Iris pigment epithelial cell (primary cell): ENCODE data around the gene KIF9.
"Not testable (repeated sequence)": the region's sequence is repeated elsewhere in the genome, so short reads cannot be mapped to it uniquely, and the experiment has no call there.

ENCODE experiments used
- DNase-seq: peaks from one replicate; pipeline ENCODE4 v3.0.0-alpha.2; 2011; ENCODE audit warnings: low read depth

Gene KIF9, protein sequence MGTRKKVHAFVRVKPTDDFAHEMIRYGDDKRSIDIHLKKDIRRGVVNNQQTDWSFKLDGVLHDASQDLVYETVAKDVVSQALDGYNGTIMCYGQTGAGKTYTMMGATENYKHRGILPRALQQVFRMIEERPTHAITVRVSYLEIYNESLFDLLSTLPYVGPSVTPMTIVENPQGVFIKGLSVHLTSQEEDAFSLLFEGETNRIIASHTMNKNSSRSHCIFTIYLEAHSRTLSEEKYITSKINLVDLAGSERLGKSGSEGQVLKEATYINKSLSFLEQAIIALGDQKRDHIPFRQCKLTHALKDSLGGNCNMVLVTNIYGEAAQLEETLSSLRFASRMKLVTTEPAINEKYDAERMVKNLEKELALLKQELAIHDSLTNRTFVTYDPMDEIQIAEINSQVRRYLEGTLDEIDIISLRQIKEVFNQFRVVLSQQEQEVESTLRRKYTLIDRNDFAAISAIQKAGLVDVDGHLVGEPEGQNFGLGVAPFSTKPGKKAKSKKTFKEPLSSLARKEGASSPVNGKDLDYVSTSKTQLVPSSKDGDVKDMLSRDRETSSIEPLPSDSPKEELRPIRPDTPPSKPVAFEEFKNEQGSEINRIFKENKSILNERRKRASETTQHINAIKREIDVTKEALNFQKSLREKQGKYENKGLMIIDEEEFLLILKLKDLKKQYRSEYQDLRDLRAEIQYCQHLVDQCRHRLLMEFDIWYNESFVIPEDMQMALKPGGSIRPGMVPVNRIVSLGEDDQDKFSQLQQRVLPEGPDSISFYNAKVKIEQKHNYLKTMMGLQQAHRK

DNA sequence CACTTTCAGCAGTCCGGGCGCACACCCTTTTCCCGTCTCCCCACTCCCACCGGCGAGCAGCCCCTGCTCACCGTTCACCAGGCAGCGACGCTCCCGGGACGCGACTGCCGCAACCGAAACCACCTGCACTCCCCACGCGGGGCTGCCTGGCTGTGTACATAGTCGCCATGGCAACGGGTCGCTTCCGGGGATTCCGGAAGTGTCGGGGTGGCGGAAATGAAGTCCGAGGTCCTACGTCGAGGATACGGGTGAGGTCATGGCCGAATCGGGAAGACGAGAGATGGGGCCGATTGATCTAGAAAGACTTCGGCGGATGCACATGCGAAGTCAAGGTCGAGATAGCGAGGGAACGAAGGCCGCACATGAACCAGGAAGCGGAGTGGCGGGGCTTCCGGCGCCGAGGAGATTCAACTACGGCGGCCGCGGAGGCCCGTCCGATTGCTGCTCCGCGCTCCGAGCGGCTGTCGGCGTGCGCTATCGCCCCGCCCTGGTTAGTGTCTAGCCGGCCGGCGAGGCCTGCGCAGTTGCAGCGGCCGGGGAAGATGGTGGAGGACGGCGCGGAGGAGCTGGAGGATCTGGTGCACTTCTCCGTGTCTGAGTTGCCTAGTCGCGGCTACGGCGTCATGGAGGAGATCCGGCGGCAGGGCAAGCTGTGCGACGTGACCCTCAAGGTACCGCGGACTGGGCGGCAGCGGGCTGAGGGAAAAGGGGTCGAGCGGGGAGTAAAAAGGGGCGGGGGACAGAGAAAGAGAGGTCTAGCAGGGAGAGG lies at the start of gene KIF9, which contains the start of gene KLHL18:
KIF9 (minus strand) TSS at position 376 of the 769 bp plus-strand sequence. CDS start 5,425 bp downstream, outside the sequence.
KLHL18 (plus strand) TSS at position 521 of the 769 bp plus-strand sequence; CDS start at position 543, 22 bp downstream.
- peak; percentile 93 for DNase-seq

DNA sequence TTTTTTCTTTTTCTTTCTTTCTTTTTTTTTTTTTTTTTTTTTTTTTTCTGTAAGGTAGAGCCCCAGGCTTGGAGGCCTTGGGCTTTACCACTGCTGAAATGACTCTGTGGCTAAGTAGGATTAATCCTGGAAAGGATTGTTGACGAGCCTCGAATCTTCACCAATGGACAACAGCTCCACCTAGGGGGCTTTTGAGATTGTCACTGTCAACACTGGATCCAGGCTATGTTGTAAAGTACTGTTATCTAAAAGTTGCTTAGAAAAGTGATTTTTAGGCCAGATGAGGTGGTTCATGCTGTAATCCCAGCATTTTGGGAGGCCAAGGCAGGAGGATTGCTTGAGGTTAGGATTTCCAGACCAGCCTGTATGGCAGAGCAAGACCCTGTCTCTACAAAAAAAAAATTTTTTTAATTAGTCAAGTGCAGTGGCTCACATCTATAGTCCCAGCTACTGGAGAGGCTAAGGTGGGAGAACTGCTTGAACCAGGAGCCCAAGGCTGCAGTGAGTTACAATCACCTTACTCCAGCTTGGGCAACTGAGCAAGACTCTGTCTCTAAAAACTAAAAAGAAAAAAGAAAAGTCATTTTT lies 41.8 kb upstream of the KIF9 start:
- DNase-seq, result peak; percentile 85

DNA sequence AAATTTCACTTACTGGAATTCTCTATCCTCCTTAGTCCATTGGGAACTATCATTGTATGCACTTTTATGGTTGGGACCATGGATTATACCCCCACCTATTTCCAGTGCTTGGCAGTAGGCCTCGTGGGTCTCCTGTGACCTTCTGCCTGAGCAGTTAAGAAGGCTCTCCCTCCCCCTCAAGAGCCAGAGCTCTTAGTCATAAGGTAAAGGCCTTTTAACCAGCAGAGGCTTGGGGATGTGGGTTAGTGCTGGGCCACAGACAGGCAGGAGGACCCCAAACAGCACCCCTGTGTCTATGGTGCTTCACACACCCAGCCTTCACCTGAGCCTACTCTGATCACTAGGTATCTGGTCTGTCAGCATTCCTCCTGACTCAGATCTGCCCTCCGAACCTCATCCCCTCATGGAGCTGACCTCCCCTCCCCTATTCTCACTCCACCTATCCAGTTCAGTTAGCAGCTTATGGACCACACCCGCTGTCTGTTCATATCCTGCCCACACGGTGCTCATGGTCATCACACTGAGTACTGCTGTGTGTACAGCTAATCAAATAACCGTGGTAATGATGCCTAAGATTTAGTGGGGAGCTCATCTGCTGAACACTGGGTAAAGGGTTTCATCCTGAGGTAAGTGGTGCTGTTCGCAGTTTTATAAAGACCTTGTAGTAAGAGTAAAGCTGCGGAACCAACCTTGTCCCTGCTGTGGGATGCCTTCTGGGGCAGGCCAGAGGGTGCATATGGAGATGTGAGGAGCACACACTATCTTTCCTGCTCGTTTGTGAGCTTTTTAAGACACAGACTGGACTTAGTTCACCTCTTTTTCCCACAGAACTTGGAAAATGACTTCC lies 41.1 kb upstream of the KIF9 start:
- peak; percentile 67 for DNase-seq

DNA sequence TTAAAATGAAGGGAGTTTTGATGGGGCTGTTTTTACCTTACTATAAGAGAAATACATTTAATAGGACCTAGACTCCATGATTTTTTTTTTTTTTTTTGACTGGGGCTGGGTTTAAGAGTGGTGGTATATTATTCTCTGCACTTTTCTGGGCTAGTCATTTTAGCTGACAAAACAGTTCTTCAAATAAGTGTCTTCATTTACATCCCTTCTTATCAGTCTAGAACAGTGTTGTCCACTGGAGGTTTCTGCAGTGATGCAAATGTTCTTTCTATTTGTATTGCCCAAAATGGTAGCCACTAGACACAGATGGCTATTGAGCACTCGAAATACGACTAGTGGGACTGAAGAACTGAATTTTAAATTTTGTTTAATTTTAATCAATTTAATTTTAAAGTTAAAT lies 37.4 kb upstream of the KIF9 start:
- no peak for DNase-seq

DNA sequence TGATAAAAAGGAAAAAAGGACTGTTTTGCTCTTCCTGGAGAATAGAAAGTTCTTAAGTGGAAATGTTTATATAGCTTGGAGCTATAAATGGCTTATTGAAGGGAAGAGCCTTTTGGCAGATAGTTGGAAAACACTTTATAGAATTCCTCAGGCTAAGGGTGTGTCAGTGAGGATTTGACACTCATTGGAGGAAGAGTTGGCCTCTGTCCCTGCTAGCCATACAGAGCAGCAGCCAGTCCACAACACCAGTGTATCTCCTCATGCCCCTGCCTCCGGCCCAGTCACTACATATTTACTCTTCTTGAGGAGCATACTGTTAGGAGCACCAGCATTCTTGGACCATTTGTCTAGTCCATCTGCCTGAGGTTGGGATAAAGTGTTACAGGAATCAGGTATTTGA lies 36.3 kb upstream of the KIF9 start:
- DNase-seq, result no peak

DNA sequence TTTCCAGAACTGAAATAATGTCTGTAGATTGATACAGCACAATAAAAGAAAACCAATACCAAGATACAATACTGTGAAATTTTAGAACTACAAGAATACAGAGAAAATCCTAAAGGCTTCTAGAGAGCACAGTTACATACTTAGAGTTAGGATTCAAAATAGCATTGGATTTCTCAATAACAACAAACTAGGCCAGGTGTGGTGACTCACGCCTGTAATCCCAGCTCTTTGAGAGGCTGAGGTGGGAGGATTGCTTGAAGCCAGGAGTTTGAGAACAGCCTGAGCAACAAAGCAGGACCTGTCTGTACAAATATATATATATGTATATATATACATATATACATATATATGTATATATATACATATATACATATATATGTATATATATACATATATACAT lies 33.6 kb upstream of the KIF9 start:
- DNase-seq, result peak; percentile 61

DNA sequence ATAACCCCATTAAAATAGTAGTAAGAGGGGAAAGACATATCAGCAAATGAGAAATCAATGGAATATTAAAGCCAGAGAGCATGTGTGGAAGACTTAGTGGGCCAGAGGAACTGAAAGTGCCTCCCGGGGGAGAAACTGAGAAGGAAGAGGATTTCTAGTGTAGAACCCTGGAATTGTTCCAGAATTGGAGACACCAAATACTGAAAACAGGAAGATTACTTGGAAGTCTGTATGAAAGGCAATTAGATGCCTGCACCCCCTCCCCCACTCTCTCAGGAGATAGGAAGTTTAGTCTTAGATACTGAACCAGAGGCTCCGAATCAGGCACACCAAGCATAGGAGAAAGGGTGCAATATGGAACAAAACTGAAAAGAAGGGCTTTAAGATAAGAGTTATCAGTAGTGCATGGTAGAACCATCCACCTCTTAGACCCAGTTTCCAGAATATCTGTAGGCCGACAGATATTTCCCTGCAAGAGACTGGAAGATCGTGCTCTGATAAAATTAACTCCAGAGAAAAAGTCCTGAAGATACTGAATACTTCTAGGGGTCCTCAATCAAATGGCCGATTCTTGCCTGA lies 32.6 kb upstream of the KIF9 start:
- peak; percentile 21 for DNase-seq

DNA sequence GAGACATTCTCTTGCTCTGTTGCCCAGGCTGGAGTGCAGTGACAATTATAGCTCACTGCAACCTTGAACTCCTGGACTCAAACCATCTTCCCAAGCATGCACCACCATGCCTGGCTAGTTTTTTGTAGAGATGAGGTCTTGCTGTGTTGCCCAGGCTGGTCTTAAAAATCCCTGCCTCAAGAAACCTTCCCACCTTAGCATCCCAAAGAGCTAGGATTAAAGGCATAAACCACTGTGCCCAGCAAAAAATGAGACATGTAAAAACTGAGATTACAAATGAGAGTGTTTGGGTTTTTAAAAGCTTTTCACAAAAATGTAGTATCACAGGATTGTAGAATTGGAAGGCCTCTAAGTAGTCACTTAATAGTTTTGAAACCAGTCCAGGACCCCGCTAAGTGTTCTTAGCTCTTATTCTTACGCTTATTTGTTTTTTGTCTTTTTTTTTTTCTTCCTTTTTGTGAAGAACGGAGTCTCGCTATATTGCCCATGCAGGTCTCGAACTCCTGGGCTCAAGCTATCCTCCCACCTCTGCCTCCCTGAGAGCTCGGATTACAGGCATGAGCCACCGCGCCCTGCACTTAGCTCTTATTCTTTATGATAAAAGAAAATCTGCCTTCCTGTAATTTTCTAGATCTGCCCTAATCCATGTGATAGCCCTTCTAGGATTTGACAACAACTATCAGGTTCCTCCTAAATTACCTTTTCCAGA lies 31.6 kb upstream of the KIF9 start:
- no peak for DNase-seq

DNA sequence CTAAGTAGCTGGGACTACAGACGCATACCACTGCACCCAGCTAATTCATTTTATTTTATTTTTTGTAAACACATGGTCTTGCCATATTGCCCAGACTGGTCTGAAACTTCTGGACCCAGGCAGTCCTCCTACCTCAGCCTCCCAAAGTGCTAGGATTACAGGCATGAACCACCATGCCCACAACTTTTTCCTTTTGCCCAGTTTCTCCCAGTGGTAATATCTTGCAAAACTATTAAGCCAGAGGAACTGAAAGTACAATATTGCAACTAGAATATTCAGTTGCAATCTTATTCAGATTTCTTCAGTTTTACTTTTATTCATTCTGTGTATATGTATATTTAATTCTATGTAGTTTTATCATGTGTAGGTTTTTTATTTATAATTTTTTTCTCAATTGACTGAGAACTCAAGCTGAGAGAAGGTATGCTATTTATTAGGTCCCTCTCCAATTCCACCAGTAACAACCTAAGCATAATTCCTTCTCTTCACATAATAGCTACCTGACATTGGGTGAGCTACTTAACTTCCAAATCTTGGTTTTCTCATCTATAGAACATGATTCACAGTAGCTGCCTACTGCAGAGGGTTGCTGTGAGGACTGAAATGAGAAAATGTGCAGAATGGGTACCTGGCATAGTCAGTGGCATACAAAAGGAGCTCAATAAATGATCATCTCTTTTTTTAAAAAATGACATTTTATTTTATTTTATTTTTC lies 30.9 kb upstream of the KIF9 start:
- no peak for DNase-seq

DNA sequence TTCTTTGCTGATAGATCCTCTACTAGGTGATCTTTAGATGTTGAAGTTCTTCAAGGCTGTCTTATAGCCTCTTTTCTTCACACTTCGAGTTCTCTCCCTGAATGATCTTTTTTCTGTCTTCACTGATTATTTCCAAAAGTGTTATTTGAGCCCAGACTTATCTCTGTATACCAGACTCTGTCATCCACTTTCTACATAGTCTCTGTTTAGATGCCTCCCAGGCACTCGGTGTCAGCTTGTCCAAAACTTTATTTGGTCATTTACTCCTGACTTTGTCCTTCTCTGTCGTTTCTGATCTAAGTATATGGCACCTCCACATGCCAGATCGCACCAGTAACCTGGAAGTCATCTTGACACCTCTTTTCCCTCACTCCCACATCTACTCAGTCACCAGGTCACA lies 27.8 kb upstream of the KIF9 start:
- no peak for DNase-seq

DNA sequence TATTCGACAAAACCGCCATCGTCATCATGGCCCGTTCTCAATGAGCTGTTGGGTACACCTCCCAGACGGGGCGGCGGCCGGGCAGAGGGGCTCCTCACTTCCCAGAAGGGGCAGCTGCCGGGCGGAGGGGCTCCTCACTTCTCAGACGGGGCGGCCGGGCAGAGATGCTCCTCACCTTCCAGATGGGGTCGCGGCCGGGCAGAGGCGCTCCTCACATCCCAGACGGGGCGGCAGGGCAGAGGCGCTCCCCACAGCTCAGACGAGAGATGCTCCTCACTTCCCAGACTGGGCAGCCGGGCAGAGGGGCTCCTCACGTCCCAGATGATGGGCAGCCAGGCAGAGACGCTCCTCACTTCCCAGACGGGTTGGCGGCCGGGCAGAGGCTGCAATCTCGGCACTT lies 26.6 kb upstream of the KIF9 start:
- not testable (repeated sequence) for DNase-seq

DNA sequence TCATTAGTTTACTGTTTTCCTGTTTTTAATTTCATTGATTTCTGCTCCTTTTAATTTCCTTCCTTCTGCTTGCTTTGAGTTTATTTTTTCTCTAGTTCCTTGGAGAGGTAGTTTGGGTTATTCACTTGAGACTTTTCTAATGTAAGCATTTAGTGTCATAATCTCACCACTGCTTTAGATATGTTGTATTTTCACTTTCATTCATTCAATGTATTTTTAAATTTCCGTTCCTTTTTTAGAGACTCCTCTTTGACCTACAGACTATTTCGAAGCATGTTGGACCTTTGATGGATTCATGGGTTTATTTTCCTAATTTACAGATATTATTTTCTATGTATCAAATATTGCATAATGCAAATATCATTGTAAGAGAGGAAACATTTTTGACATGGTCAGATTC lies 23.4 kb upstream of the KIF9 start:
- no peak for DNase-seq

DNA sequence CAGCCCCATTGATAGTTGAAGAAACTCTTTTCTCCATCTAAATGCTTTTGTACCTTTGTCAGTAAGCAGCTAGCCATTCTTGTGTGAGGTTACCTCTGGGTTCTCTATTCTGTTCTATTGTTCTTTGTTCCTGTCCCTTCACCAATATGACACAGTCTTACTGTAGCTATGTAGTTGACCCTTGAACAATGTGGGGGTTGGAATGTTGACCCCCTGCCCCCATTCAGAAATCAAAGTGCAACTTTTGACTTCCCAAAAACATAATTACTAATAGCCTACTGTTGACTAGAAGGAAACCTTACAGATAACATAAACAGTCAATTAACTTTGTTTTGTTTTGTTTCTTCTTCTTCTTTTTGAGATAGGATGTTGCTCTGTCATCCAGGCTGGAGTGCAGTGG lies 18.9 kb upstream of the KIF9 start:
- DNase-seq, result no peak

DNA sequence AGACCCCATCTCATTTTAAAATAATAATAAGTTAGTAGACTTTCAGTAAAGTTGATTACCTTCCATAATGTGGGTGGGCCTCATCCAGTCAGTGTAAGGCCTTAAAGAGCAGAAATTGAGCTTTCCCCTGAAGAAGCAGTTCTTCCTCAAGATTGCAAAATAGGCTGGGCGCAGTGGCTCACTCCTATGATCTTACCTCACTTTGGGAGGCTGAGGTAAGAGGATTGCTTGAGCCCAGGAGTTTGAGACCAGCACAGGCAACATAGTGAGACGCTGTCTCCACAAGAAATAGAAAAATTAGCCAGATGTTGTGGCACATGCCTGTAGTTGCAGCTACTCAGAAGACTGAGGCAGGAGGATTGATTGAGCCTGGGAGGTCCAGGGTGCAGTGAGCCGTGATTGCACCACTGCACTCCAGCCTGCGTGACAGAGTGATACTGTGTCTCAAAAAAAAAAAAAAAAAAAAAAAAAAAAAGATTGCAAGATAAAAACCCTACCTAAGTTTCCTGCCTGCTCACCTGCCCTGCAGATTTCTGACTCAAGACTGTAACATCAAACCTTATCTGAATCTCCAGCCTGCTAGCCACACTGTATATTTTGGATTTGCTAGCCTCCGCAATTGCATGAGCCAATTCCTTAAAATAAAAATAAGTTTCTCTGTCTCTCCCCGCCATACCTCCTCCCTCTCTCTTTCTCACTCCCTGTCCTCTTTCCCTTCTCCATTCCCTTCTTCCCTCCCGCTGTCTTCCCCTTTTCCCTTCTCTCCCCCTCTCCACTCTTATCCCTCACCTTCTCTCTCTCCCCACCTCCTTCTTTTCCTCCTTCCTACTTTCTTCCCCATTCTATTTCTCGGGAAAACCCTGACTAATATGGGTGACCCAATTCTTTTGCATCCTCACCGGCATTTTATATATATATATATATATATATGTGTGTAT lies 17.1 kb upstream of the KIF9 start:
- DNase-seq, result no peak

DNA sequence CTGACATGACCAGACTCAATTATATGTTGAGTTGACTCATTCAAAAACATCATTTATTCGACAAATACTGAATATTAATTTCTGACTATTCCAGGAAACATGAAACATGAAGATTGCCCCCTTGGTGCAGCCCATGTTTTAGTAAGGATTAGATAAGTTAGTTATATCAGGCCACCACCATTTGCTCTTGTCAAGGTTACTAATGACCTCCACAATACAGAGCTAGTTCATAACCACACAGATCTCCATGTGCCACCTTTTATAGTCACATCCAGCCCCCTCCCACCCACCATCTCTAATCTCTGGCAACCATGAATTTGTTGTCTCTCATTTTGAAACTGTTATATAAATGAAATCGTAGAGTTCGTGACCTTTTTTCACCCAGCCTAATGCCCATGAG lies 15.8 kb upstream of the KIF9 start:
- no peak for DNase-seq

DNA sequence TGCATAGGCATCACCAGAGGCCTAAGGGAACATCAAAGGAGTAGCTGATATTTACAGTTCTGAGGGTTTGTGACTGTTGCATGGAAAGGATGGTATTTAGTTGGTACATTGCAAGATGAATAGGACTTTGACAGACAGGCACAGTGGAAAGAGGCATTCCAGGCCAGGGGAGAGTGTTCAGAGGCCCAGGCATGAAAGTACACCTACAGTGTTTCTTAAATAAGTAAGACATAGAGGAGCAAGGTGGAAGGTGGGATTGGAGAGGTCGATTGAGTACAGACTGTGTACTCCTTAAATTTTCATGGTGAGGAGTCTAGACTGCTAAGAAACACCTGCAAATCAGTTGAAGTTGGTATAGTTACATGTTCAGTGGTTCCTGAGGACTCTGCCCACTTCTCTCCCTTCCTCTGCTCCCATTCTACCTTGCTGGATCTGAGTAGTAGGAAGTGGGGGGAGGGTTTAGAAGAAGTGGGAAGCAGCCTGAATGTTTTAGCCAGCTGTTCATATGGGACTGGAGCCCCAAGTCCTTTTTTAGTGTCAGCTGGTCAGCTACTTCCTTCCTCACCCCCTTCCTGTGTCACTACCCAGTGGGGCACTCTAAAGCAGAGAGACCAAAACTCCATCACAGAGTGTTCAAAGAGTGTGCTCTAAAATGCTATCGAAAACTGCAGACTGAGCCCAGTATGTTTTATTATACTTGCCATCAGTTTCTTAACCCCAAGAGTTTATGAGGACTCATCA lies 14.1 kb upstream of the KIF9 start:
- DNase-seq, result no peak

DNA sequence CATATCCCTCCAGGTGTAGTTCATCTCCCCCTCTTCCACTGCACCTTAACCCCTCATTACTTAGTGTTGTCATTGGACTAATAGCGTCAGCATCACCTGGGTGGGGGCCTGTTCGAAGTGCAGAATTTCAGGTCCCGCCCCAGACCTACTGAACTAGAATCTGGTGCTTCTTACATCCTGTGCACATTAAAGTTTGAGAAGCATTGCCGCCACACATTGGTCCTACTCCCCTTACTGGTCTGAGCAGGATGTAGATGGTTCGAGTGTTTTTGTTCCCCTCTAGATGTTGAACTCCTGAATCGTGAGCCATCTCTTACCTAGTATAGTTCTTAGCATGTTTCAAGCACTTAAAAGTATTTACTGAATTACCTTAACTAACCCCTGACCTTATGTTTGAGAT lies 13.4 kb upstream of the KIF9 start:
- DNase-seq, result no peak

DNA sequence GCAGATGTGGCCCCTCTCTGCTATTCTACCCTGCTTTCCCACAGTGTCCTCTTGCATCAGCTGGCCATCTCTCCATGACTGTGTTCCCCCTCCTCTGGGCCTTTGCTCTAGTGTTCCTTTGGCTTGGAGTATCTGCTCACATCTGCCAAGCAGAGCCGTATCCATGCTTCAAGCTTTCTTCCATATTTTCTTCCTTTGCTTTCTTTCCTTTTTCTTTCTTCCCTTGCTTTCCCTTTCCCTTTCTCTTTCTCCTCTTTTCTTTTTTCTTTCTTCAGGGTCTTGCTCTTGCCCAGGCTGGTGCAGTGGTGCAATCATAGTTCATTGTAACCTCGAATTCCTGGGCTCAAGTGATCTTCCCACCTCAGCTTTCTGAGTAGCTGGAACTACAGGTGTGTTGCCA lies 12.7 kb upstream of the KIF9 start:
- DNase-seq, result no peak
